NT2/D1 (cell line): ENCODE results near the gene PREPL.

Experiments used
- SUZ12 ChIP-seq: IDR thresholded peaks from 2 replicates; pipeline ENCODE4 v1.6.1; 2011; ENCODE audit not compliant: insufficient read length, insufficient read depth; ENCODE audit errors: extremely low read depth
- YY1 ChIP-seq: IDR thresholded peaks from 2 replicates; pipeline ENCODE4 v1.6.1; 2011; ENCODE audit not compliant: insufficient read length, insufficient read depth
- ZNF274 ChIP-seq: IDR thresholded peaks from 2 replicates; pipeline ENCODE4 v1.6.1; 2011; ENCODE audit warnings: mild to moderate bottlenecking, low read depth, low read length

DNA sequence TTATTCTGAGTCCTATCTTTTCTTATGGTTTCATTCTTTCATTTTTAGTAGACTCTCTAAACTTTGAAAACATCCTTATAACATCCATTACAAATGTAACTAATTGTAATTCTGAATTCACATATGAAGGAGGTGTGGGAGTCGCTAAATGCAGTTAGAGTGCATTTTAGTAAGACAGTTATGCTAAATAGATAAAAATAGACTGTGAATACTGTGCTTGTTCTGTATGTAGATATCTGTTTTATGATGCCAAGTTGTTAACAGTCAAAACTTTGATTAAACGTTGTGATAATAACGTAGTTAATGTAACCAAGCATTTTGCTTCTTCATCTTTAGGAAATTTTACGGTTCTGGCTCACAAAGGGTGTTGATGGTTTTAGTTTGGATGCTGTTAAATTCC is 61.7 kb downstream of the PREPL start:
- no peak for TF ChIP-seq ZNF274
- TF ChIP-seq SUZ12 = no peak
- TF ChIP-seq YY1 = no peak
